H1 (cell line): ENCODE results near the gene NASP. TPM values are rescaled to one million over a fixed set of nuclear protein-coding genes. Genes with fewer than 3 reads are reported as not detected.

ENCODE experiments used
- CTCF ChIA-PET: fragments of 300-600 bp; sonication (Branson Sonifier 250); formaldehyde crosslinking; loops from one replicate; lab custom pipeline; 2021; ENCODE audit not compliant: partially characterized antibody; lab: Charles Lee
- POLR2A ChIA-PET: fragments of 300-600 bp; sonication (Branson Sonifier 250); formaldehyde crosslinking; loops from one replicate; lab custom pipeline; 2021; ENCODE audit warnings: inconsistent platforms; ENCODE audit not compliant: partially characterized antibody; lab: Charles Lee
- DNase-seq, 2 experiments: peaks; one replicate each; pipeline versions ENCODE4 v3.0.0 to v3.0.0-alpha.2; 2010 to 2022; ENCODE audit warnings: low spot score in 2 of 2, low read depth in 1 of 2, mixed read lengths in 1 of 2
- FAIRE-seq: peaks from 2 replicates; lab custom pipeline; 2011; peaks lifted over from hg19 to GRCh38; lab: Jason Lieb, UNC
- H2AFZ ChIP-seq: 2 replicates; pipeline ENCODE4 v1.8.1; 2012; ENCODE audit warnings: low read length, inconsistent platforms
- H2AK5ac ChIP-seq: 2 replicates; pipeline ENCODE4 v1.6.1; 2013; ENCODE audit warnings: low read depth, low read length
- H2BK120ac ChIP-seq: replicated peaks from 2 replicates; pipeline ENCODE3; 2013; ENCODE audit warnings: low read depth, low read length, inconsistent platforms
- H2BK12ac ChIP-seq: 2 replicates; pipeline ENCODE4 v1.6.1; 2013; ENCODE audit warnings: low read depth, low read length
- H2BK15ac ChIP-seq: 2 replicates; pipeline ENCODE4 v1.6.1; 2013; ENCODE audit warnings: low read length
- H2BK20ac ChIP-seq: 2 replicates; pipeline ENCODE4 v1.6.1; 2013; ENCODE audit warnings: low read length
- H2BK5ac ChIP-seq: 2 replicates; pipeline ENCODE4 v1.6.1; 2013; ENCODE audit warnings: low read depth, low read length
- H3K14ac ChIP-seq: 2 replicates; pipeline ENCODE4 v1.6.1; 2013; ENCODE audit warnings: inconsistent platforms; ENCODE audit not compliant: insufficient read length
- H3K18ac ChIP-seq: 2 replicates; pipeline ENCODE4 v1.6.1; 2013; ENCODE audit warnings: low read length; ENCODE audit errors: extremely low read depth
- H3K23ac ChIP-seq: 2 replicates; pipeline ENCODE4 v1.6.1; 2013; ENCODE audit warnings: inconsistent platforms; ENCODE audit not compliant: insufficient read length
- H3K23me2 ChIP-seq: 2 replicates; pipeline ENCODE4 v1.6.1; 2013; ENCODE audit warnings: low read depth, low read length
- H3K27ac ChIP-seq: 2 replicates; pipeline ENCODE4 v1.6.1; 2011; ENCODE audit warnings: low read depth, low read length, inconsistent platforms
- H3K27me3 ChIP-seq, 4 experiments: replicated peaks in 1 of 4; 1 replicate in 1 of 4; 2 replicates in 3 of 4; pipeline versions ENCODE4 v1.6.1 to v1.8.1; 2011 to 2013; ENCODE audit warnings: low read length in 3 of 4, mild to moderate bottlenecking in 3 of 4, inconsistent platforms in 2 of 4, mixed read lengths in 2 of 4, moderate library complexity in 1 of 4; ENCODE audit not compliant: control insufficient read depth in 3 of 4, insufficient read depth in 3 of 4; ENCODE audit errors: extremely low read depth in 1 of 4
- H3K36me3 ChIP-seq, 4 experiments: 2 replicates each; pipeline versions ENCODE4 v1.6.1 to v1.8.1; 2011 to 2013; ENCODE audit warnings: mild to moderate bottlenecking in 4 of 4, low read length in 3 of 4, moderate library complexity in 2 of 4, control low read depth in 1 of 4, inconsistent platforms in 1 of 4; ENCODE audit not compliant: insufficient read depth in 4 of 4, control insufficient read depth in 2 of 4
- H3K4ac ChIP-seq: replicated peaks from 2 replicates; pipeline ENCODE3; 2013; ENCODE audit warnings: low read length, low read depth, mixed read lengths, inconsistent platforms; ENCODE audit not compliant: insufficient read length
- H3K4me1 ChIP-seq, 4 experiments: replicated peaks in 1 of 4; 1 replicate in 1 of 4; 2 replicates in 3 of 4; pipeline versions ENCODE4 v1.6.1 to v1.8.1; 2011 to 2013; ENCODE audit warnings: low read length in 3 of 4, inconsistent platforms in 2 of 4, mixed read lengths in 1 of 4; ENCODE audit not compliant: insufficient read depth in 4 of 4, control insufficient read depth in 3 of 4
- H3K4me2 ChIP-seq, 2 experiments: 2 replicates each; pipeline versions ENCODE4 v1.6.1 to v1.8.1; 2011 to 2013; ENCODE audit warnings: low read depth in 2 of 2, low read length in 2 of 2, control low read depth in 1 of 2, inconsistent platforms in 1 of 2, mild to moderate bottlenecking in 1 of 2; ENCODE audit not compliant: insufficient read depth in 1 of 2
- H3K4me3 ChIP-seq, 4 experiments: fragments of 200-600, 300-600 bp in 1 of 4; sonication (generic), shearing (Covaris generic), sonication (Bioruptor Twin) in 1 of 4; 2 replicates each; pipeline versions ENCODE4 v1.5.1 to v1.8.1; 2011 to 2016; ENCODE audit warnings: low read length in 4 of 4, low read depth in 3 of 4, control low read depth in 2 of 4, inconsistent platforms in 2 of 4, mild to moderate bottlenecking in 2 of 4, mixed read lengths in 1 of 4, moderate library complexity in 1 of 4; ENCODE audit not compliant: insufficient read depth in 2 of 4; ENCODE audit errors: extremely low read depth in 1 of 4
- H3K56ac ChIP-seq: replicated peaks from 2 replicates; pipeline ENCODE3; 2013; ENCODE audit warnings: low read depth, mild to moderate bottlenecking, mixed read lengths, low read length, inconsistent platforms; ENCODE audit not compliant: insufficient read length
- H3K79me1 ChIP-seq: 2 replicates; pipeline ENCODE4 v1.6.1; 2013; ENCODE audit warnings: low read depth, low read length, control low read depth
- H3K79me2 ChIP-seq, 2 experiments: 2 replicates each; pipeline versions ENCODE4 v1.6.1 to v1.8.1; 2012 to 2013; ENCODE audit warnings: low read length in 2 of 2, mild to moderate bottlenecking in 2 of 2, inconsistent platforms in 1 of 2; ENCODE audit not compliant: insufficient read depth in 2 of 2, control insufficient read depth in 1 of 2
- H3K9ac ChIP-seq, 4 experiments: replicated peaks in 1 of 4; 1 replicate in 1 of 4; 2 replicates in 3 of 4; pipeline versions ENCODE4 v1.6.1 to v1.8.1; 2011 to 2013; ENCODE audit warnings: low read depth in 3 of 4, low read length in 3 of 4, control low read depth in 2 of 4, mild to moderate bottlenecking in 2 of 4, moderate library complexity in 2 of 4, inconsistent platforms in 1 of 4; ENCODE audit errors: extremely low read depth in 1 of 4
- H3K9me3 ChIP-seq, 2 experiments: 2 replicates each; pipeline versions ENCODE4 v1.6.1 to v1.8.1; 2012 to 2013; ENCODE audit warnings: mild to moderate bottlenecking in 2 of 2, moderate library complexity in 2 of 2, control low read depth in 1 of 2, inconsistent platforms in 1 of 2, low read depth in 1 of 2, low read length in 1 of 2, mixed read lengths in 1 of 2; ENCODE audit not compliant: insufficient read depth in 2 of 2
- H4K20me1 ChIP-seq, 2 experiments: replicated peaks in 1 of 2; 2 replicates each; pipeline versions ENCODE3 to v1.8.1; 2011 to 2013; ENCODE audit warnings: inconsistent platforms in 2 of 2, low read length in 2 of 2, mild to moderate bottlenecking in 1 of 2; ENCODE audit not compliant: insufficient read depth in 2 of 2, control insufficient read depth in 1 of 2
- H4K5ac ChIP-seq: 2 replicates; pipeline ENCODE4 v1.6.1; 2013; ENCODE audit warnings: low read length, low read depth, mixed read lengths, inconsistent platforms; ENCODE audit not compliant: insufficient read length
- H4K8ac ChIP-seq: 2 replicates; pipeline ENCODE4 v1.8.0; 2013; ENCODE audit warnings: mild to moderate bottlenecking, moderate library complexity, low read length, inconsistent platforms; ENCODE audit not compliant: insufficient read depth; ENCODE audit errors: extremely low read depth
- H4K91ac ChIP-seq: replicated peaks from 2 replicates; pipeline ENCODE3; 2013; ENCODE audit warnings: low read length, mixed read lengths, inconsistent platforms; ENCODE audit not compliant: insufficient read length
- BCL11A ChIP-seq, 2 experiments: IDR thresholded peaks; one replicate each; pipeline ENCODE4 v1.6.1; 2011; ENCODE audit warnings: low read depth in 2 of 2, low read length in 2 of 2, mild to moderate bottlenecking in 2 of 2
- CEBPB ChIP-seq: IDR thresholded peaks from 2 replicates; pipeline ENCODE4 v1.6.1; 2012; ENCODE audit warnings: low read depth, low read length
- CHD2 ChIP-seq: IDR thresholded peaks from 2 replicates; pipeline ENCODE4 v1.6.1; 2012; ENCODE audit warnings: low read length, improper control_type of control experiment
- CREB1 ChIP-seq: IDR thresholded peaks from 2 replicates; pipeline ENCODE4 v1.6.1; 2012; ENCODE audit warnings: inconsistent platforms
- CTBP2 ChIP-seq: IDR thresholded peaks from 2 replicates; pipeline ENCODE4 v1.7.0; 2011; ENCODE audit warnings: borderline replicate concordance, mild to moderate bottlenecking, moderate library complexity, mixed read lengths, low read length; ENCODE audit not compliant: insufficient read depth, insufficient read length
- HDAC6 ChIP-seq: IDR thresholded peaks from one replicate; pipeline ENCODE4 v1.7.1; 2012; ENCODE audit warnings: low read depth, mild to moderate bottlenecking, inconsistent platforms, low read length, moderate library complexity
- JUND ChIP-seq: IDR thresholded peaks from 2 replicates; pipeline ENCODE4 v1.6.1; 2011; ENCODE audit warnings: mild to moderate bottlenecking, improper control_type of control experiment, low read length
- POU5F1 ChIP-seq: IDR thresholded peaks from 2 replicates; pipeline ENCODE4 v1.6.1; 2011; ENCODE audit warnings: low read depth, mild to moderate bottlenecking, low read length, moderate library complexity
- SIRT6 ChIP-seq: IDR thresholded peaks from one replicate; pipeline ENCODE4 v1.7.1; 2012; ENCODE audit warnings: low read length, inconsistent platforms
- SIX5 ChIP-seq: IDR thresholded peaks from 2 replicates; pipeline ENCODE4 v1.6.1; 2011; ENCODE audit warnings: mild to moderate bottlenecking, low read depth, low read length
- SP1 ChIP-seq: IDR thresholded peaks from 2 replicates; pipeline ENCODE4 v1.6.1; 2011; ENCODE audit warnings: low read depth, low read length
- SP4 ChIP-seq: IDR thresholded peaks from 2 replicates; pipeline ENCODE4 v1.6.1; 2012; ENCODE audit warnings: low read length, inconsistent platforms
- SRF ChIP-seq: IDR thresholded peaks from 2 replicates; pipeline ENCODE4 v1.6.1; 2011; ENCODE audit warnings: mild to moderate bottlenecking, low read depth, low read length, moderate library complexity
- TCF12 ChIP-seq: IDR thresholded peaks from 2 replicates; pipeline ENCODE4 v1.6.1; 2011; ENCODE audit warnings: low read depth, mild to moderate bottlenecking, low read length
- YY1 ChIP-seq: IDR thresholded peaks from 2 replicates; pipeline ENCODE4 v1.6.1; 2011; ENCODE audit warnings: low read depth, mild to moderate bottlenecking, low read length
- WGBS, 2 experiments: shearing (Covaris generic) in 1 of 2; methylation state at CpG; one replicate each; pipeline versions ENCODE4 v1.1.6 to v1.1.7; 2013 to 2015; ENCODE audit warnings: low lambda C conversion rate in 2 of 2, mixed read lengths in 2 of 2, inconsistent platforms in 1 of 2, low coverage in 1 of 2, missing lambda C conversion rate in 1 of 2; ENCODE audit not compliant: insufficient replicate concordance in 2 of 2, insufficient coverage in 1 of 2, insufficient read length in 1 of 2; ENCODE audit errors: extremely low coverage in 1 of 2, missing lambda C conversion rate in 1 of 2; 5-methylcytosine and 5-hydroxymethylcytosine counted together
- polyA plus RNA-seq, 7 experiments: library from polyadenylated mRNA; depleted of rRNA in 3 of 7; stranded (reverse) in 5 of 7; unstranded in 2 of 7; fragments of >200 nt in 5 of 7; fragments of 200-250 nt in 2 of 7; gene quantifications; 1 replicate in 5 of 7; 2 replicates in 1 of 7; 4 replicates in 1 of 7; pipeline versions ENCODE4 v1.2.1 to v1.2.3, GENCODE V29; 2011 to 2013; ENCODE audit warnings: missing spikeins in 2 of 7, mixed read lengths in 2 of 7
- total RNA-seq: library from RNA; stranded (reverse); fragmentation: NEBNext Ultra II Directional; extraction: Animal tissue kit (Norgen Biotek cat#: 25700); gene quantifications from 2 replicates; pipeline ENCODE4 v1.2.1, GENCODE V29; 2021
- TF ChIP-seq, protein P1 (sequence below): IDR thresholded peaks from 2 replicates; pipeline ENCODE4 v1.6.1; 2011; ENCODE audit warnings: low read length, improper control_type of control experiment

Gene NASP
- total and polyA plus RNA-seq, 2 of the 8 experiments (the other 6 are each of a cell fraction or from before 2014, with no cell fraction given) = 263 to 647 TPM

DNA sequence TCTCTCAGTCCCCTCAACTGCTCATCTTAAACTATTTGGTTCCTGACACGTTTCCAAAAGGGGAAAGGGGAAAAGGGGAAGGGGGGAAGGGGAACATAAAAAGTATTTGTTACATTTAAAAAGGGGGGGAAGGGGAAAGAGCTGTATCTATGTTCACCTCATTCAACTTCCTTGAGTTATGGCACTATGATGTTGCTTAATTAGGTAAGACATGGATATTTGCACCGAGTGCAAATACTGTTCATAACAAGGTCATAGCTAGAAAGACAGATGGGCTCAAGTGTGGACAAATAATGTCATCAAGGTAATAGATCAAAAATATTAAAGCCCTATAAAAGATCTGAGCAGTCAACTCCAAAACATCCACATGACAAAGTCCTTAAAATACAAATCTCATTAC, 76.5 kb downstream of the NASP start:
- H2BK15ac ChIP-seq = no peak overlapping the region
- CTCF ChIA-PET = interaction anchor here (0.7 to 1.1 kb wide), 2 partner anchors 13 to 80 kb away, joined by 3 read pairs; no protein-coding TSS in a partner anchor
- TF ChIP-seq HDAC6 = no peak
- no peak for TF ChIP-seq CEBPB
- TF ChIP-seq SIRT6 = no peak
- no peak for TF ChIP-seq SP1
- TF ChIP-seq POU5F1 = no peak
- TF ChIP-seq, protein P1, sequence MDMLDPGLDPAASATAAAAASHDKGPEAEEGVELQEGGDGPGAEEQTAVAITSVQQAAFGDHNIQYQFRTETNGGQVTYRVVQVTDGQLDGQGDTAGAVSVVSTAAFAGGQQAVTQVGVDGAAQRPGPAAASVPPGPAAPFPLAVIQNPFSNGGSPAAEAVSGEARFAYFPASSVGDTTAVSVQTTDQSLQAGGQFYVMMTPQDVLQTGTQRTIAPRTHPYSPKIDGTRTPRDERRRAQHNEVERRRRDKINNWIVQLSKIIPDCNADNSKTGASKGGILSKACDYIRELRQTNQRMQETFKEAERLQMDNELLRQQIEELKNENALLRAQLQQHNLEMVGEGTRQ = no peak
- TF ChIP-seq CHD2 = no peak
- TF ChIP-seq SP4 = no peak
- TF ChIP-seq SRF = no peak
- no peak for TF ChIP-seq SIX5
- no peak for TF ChIP-seq BCL11A (IDR thresholded peaks at IDR 0.05; ENCODE audit: low read depth in 2 of 2, low read length in 2 of 2)
- no peak for TF ChIP-seq CTBP2
- TF ChIP-seq TCF12 = no peak
- TF ChIP-seq YY1 = no peak
- no peak for TF ChIP-seq JUND
- no peak for TF ChIP-seq CREB1

More for the DNA sequence above, 76.5 kb downstream of the NASP start:
- Histone ChIP-seq H3K23ac (no peak overlapping the region), H4K20me1 (peaks cover 0 to 7% of the 10 kb centered on the region in 2 experiments), H2AK5ac (no peak overlapping the region), H2BK12ac (no peak overlapping the region), H3K4me1 (no peaks in the 10 kb centered on the region), H3K18ac (no peak overlapping the region), H3K9ac (no peak overlapping the region), H4K91ac (no peak overlapping the region), H3K79me2 (peaks cover 3 to 54% of the 10 kb centered on the region in 2 experiments), H3K23me2 (no peaks in the 10 kb centered on the region), H3K14ac (no peak overlapping the region), H3K4ac (no peak overlapping the region), H4K5ac (no peak overlapping the region), H2BK5ac (no peak overlapping the region), H3K79me1 (peaks cover 3% of the 10 kb centered on the region; the same call in 1 of the 2 replicates), H3K27ac (no peak overlapping the region), H3K56ac (no peak overlapping the region), H2AFZ (no peak overlapping the region), H3K36me3 (peaks cover 19 to 56% (median 33%) of the 10 kb centered on the region in 4 experiments), H3K9me3 (no peaks in the 10 kb centered on the region), H3K4me3 (no peak overlapping the region), H3K27me3 (no peaks in the 10 kb centered on the region), H4K8ac (no peak overlapping the region), H2BK20ac (no peak overlapping the region), H3K4me2 (no peak overlapping the region), H2BK120ac (no peak overlapping the region)
- FAIRE-seq (no peak), DNase-seq (no peak)
- WGBS, 2 experiments = 93% methylated on average over 2 of the region's 2 CpGs; no CpG with 5 or more reads in 1 of the 2 experiments
- POLR2A ChIA-PET = interaction anchor here (1.0 kb wide), 1 partner anchor 26 kb away, joined by 4 read pairs; the partner anchor contains the start of gene GPBP1L1
